Measurements from ENCODE around the gene FGB. TPM values are rescaled to one million over a fixed set of nuclear protein-coding genes. Genes with fewer than 3 reads are reported as not detected.

FGB gene
- total and polyA plus RNA-seq, 2 of the 13 experiments (the other 11 are each of a cell fraction or from before 2014, with no cell fraction given) = 226 to 784 TPM

DNA sequence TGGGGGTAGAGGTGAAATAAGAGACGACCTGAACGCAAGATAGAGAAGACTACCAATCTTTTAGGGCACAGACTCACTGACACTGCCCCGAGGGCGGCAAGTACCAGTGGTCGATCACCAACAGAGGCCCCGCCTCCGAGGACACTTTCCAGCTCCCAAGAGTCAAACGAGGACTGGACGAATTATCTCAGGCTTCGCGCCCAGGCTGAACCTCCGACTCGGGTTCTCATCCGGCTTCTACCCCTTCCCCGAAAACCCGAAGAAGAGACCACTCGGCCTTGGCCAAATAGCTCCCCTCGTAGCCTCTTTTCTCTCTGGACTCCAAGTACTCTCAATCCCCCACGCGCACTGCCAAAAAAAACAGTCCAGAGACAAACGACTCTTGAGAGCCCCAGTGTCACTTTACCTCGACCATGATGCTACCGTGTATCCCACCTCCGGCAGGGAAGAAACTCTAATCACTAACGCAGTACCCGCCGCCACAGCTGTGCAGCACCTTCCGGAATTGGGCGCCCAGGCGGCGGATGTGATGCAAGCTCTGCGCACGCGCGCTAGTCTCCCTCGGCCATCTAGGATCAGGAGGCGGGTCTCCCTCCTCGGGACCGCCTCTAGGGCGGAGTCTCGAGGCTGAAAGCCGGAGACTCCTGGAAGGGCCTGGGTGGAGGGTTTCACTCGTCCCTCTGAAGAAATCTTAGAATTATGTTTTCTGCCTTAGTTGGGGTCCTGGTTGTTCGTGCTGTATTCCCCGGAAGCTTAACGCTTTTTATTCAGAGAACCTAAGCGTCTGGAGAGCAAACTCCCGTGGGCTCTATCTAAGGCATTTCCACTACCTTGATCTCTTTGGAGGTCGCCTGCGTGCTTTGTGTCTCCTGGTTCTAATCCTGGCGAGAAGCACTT lies 12.7 kb upstream of the FGB start, which contains the start of gene PLRG1 (continued):
- TF ChIP-seq, protein P1, sequence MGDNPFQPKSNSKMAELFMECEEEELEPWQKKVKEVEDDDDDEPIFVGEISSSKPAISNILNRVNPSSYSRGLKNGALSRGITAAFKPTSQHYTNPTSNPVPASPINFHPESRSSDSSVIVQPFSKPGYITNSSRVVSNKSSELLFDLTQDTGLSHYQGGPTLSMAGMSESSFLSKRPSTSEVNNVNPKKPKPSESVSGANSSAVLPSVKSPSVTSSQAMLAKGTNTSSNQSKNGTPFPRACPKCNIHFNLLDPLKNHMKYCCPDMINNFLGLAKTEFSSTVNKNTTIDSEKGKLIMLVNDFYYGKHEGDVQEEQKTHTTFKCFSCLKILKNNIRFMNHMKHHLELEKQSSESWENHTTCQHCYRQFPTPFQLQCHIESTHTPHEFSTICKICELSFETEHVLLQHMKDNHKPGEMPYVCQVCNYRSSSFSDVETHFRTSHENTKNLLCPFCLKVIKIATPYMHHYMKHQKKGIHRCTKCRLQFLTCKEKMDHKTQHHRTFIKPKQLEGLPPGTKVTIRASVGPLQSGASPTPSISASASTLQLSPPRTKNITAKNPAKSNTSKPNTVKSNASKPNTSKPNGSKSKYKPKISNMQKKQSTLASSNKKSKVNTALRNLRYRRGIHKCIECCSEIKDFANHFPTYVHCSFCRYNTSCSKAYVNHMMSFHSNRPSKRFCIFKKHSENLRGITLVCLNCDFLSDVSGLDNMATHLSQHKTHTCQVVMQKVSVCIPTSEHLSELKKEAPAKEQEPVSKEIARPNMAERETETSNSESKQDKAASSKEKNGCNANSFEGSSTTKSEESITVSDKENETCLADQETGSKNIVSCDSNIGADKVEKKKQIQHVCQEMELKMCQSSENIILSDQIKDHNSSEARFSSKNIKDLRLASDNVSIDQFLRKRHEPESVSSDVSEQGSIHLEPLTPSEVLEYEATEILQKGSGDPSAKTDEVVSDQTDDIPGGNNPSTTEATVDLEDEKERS (CRISPR knock-in tag; IDR thresholded peaks at IDR 0.05) = peak; percentile 42; the same call in 1 of the 2 replicates
- TF ChIP-seq, protein P2, sequence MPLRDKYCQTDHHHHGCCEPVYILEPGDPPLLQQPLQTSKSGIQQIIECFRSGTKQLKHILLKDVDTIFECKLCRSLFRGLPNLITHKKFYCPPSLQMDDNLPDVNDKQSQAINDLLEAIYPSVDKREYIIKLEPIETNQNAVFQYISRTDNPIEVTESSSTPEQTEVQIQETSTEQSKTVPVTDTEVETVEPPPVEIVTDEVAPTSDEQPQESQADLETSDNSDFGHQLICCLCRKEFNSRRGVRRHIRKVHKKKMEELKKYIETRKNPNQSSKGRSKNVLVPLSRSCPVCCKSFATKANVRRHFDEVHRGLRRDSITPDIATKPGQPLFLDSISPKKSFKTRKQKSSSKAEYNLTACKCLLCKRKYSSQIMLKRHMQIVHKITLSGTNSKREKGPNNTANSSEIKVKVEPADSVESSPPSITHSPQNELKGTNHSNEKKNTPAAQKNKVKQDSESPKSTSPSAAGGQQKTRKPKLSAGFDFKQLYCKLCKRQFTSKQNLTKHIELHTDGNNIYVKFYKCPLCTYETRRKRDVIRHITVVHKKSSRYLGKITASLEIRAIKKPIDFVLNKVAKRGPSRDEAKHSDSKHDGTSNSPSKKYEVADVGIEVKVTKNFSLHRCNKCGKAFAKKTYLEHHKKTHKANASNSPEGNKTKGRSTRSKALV (CRISPR knock-in tag; IDR thresholded peaks at IDR 0.05) = 0 out of 2 replicates have a peak, but pooled peaks have one; percentile 25
- TF ChIP-seq, protein P3, sequence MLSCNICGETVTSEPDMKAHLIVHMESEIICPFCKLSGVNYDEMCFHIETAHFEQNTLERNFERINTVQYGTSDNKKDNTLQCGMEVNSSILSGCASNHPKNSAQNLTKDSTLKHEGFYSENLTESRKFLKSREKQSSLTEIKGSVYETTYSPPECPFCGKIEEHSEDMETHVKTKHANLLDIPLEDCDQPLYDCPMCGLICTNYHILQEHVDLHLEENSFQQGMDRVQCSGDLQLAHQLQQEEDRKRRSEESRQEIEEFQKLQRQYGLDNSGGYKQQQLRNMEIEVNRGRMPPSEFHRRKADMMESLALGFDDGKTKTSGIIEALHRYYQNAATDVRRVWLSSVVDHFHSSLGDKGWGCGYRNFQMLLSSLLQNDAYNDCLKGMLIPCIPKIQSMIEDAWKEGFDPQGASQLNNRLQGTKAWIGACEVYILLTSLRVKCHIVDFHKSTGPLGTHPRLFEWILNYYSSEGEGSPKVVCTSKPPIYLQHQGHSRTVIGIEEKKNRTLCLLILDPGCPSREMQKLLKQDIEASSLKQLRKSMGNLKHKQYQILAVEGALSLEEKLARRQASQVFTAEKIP (CRISPR knock-in tag; IDR thresholded peaks at IDR 0.05; ENCODE audit: borderline replicate concordance) = no peak
- TF ChIP-seq, protein P4, sequence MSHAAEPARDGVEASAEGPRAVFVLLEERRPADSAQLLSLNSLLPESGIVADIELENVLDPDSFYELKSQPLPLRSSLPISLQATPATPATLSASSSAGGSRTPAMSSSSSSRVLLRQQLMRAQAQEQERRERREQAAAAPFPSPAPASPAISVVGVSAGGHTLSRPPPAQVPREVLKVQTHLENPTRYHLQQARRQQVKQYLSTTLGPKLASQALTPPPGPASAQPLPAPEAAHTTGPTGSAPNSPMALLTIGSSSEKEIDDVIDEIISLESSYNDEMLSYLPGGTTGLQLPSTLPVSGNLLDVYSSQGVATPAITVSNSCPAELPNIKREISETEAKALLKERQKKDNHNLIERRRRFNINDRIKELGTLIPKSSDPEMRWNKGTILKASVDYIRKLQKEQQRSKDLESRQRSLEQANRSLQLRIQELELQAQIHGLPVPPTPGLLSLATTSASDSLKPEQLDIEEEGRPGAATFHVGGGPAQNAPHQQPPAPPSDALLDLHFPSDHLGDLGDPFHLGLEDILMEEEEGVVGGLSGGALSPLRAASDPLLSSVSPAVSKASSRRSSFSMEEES (CRISPR knock-in tag; IDR thresholded peaks at IDR 0.05) = 0 out of 2 replicates have a peak, but pooled peaks have one; percentile 9
- TF ChIP-seq ZNF207 (IDR thresholded peaks at IDR 0.05; ENCODE audit: borderline replicate concordance) (no peak), POLR2A (IDR thresholded peaks at IDR 0.05; ENCODE audit: insufficient read depth in 1 of 2, low read depth in 2 of 2, low read length in 2 of 2) (peak; percentile 48 to 84; a peak in 2 of 4 replicates), CREB1 (IDR thresholded peaks at IDR 0.05) (no peak), CREB1 (CRISPR knock-in tag; IDR thresholded peaks at IDR 0.05) (peak; percentile 90), ZC3H13 (CRISPR knock-in tag; IDR thresholded peaks at IDR 0.05) (no peak), HOXD1 (CRISPR knock-in tag; IDR thresholded peaks at IDR 0.05) (no peak), SMC3 (IDR thresholded peaks at IDR 0.05; ENCODE audit: low read length) (no peak), FOSL2 (CRISPR knock-in tag; IDR thresholded peaks at IDR 0.05) (0 out of 2 replicates have a peak, but pooled peaks have one; percentile 10), SIN3B (IDR thresholded peaks at IDR 0.05; ENCODE audit: low read length) (peak; percentile 38; the same call in 1 of the 2 replicates), ZNF547 (CRISPR knock-in tag; IDR thresholded peaks at IDR 0.05) (peak; percentile 63; the same call in 1 of the 2 replicates), TAF1 (CRISPR knock-in tag; IDR thresholded peaks at IDR 0.05) (peak; percentile 59; the same call in 1 of the 2 replicates), KMT2B (CRISPR knock-in tag; IDR thresholded peaks at IDR 0.05) (peak; percentile 84), REXO4 (CRISPR knock-in tag; IDR thresholded peaks at IDR 0.05; ENCODE audit: borderline replicate concordance) (no peak), CEBPG (CRISPR knock-in tag; IDR thresholded peaks at IDR 0.05) (peak; percentile 95)
- TF ChIP-seq, protein P5, sequence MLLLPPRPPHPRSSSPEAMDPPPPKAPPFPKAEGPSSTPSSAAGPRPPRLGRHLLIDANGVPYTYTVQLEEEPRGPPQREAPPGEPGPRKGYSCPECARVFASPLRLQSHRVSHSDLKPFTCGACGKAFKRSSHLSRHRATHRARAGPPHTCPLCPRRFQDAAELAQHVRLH (CRISPR knock-in tag; IDR thresholded peaks at IDR 0.05; ENCODE audit: borderline replicate concordance, low read depth) = no peak; the same call in 1 of the 2 replicates
- TF ChIP-seq, protein P6, sequence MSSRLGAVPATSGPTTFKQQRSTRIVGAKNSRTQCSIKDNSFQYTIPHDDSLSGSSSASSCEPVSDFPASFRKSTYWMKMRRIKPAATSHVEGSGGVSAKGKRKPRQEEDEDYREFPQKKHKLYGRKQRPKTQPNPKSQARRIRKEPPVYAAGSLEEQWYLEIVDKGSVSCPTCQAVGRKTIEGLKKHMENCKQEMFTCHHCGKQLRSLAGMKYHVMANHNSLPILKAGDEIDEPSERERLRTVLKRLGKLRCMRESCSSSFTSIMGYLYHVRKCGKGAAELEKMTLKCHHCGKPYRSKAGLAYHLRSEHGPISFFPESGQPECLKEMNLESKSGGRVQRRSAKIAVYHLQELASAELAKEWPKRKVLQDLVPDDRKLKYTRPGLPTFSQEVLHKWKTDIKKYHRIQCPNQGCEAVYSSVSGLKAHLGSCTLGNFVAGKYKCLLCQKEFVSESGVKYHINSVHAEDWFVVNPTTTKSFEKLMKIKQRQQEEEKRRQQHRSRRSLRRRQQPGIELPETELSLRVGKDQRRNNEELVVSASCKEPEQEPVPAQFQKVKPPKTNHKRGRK (CRISPR knock-in tag; IDR thresholded peaks at IDR 0.05) = no peak
